Measurements from ENCODE around the gene PCP2.

GRCh38 chr19:7647156-7647555 is 13.6 kb upstream of the PCP2 start:
- TF ChIP-seq POLR2A (IDR thresholded peaks at IDR 0.05; ENCODE audit: low read length): no peak
- TF ChIP-seq GATA1 (IDR thresholded peaks at IDR 0.05; ENCODE audit: low read depth, low read length): no peak

All from erythroblast (primary cell).